Progenitor cell of endocrine pancreas (in vitro differentiated cells): ENCODE data around the gene LIPG. TPM values are rescaled to one million over a fixed set of nuclear protein-coding genes. Genes with fewer than 3 reads are reported as not detected.

Source experiments
- DNase-seq: peaks from one replicate; pipeline ENCODE4 v3.0.0; 2021; ENCODE audit warnings: low spot score; ENCODE audit not compliant: unreplicated experiment
- H3K27ac Mint-ChIP-seq: 2 replicates; pipeline ENCODE4 v1.8.0; 2021; ENCODE audit warnings: mild to moderate bottlenecking, moderate library complexity, mixed read lengths
- H3K27me3 Mint-ChIP-seq: 2 replicates; pipeline ENCODE4 v1.8.0; 2021; ENCODE audit warnings: mixed read lengths
- H3K36me3 Mint-ChIP-seq: 2 replicates; pipeline ENCODE4 v1.8.0; 2022; ENCODE audit warnings: mixed read lengths; ENCODE audit not compliant: insufficient read depth
- H3K4me1 Mint-ChIP-seq: 2 replicates; pipeline ENCODE4 v1.8.0; 2021; ENCODE audit warnings: low read depth, mixed read lengths
- H3K4me3 Mint-ChIP-seq: 2 replicates; pipeline ENCODE4 v1.8.0; 2021; ENCODE audit warnings: low read depth, mild to moderate bottlenecking, moderate library complexity, mixed read lengths
- H3K9me3 Mint-ChIP-seq: 2 replicates; pipeline ENCODE4 v1.8.0; 2021; ENCODE audit warnings: low read depth, mixed read lengths
- CTCF ChIP-seq: fragments of 200-600 bp; sonication (generic); IDR thresholded peaks from one replicate; pipeline ENCODE4 v1.5.0; 2021; ENCODE audit warnings: antibody characterized with exemption, mild to moderate bottlenecking; ENCODE audit not compliant: unreplicated experiment
- total RNA-seq: library from RNA; stranded (reverse); gene quantifications from 2 replicates; pipeline ENCODE4 v1.2.1, GENCODE V29; 2021

LIPG gene
- total RNA-seq, 1 donor from 2014 or later, result 34.4 TPM

DNA sequence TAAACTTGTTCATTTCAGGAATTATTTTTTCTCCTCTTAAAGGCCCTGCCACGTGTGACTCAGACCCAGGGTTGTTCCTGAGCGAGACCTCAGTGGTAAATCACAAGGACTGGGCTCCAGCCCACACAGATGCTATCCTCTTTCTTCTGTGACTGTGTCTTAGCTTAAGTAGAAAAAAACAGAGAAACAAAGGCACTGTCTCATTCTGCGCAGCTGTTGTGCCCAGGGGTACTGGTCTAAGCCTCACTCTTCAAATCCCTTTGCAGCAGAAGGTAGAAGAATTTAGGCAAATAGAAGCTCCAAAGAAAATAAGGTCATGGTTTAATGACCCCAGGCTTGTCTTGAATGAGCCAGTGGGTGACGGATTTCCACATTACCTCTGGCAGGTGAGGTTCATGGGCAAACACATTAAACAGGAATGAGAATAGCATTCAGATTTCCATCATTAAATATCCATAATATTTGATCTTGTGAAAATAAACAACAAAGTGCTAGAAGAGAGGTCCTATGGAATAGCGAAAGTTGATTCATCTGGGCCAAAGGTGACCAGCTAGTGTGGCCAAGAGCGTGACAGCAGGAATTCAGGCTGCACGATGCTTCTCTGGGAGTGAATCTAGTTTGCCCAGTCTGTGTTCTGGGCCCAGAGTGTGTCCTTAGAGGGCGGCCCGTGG lies 63.3 kb downstream of the LIPG start:
- Mint-ChIP-seq H3K27ac (no peak overlapping the region), H3K36me3 (no peaks in the 10 kb centered on the region), H3K9me3 (no peaks in the 10 kb centered on the region), H3K27me3 (peaks cover 17% of the 10 kb centered on the region), H3K4me3 (no peak overlapping the region), H3K4me1 (peaks cover 26% of the 10 kb centered on the region)
- TF ChIP-seq CTCF, result no peak
- no peak for DNase-seq

GRCh38 chr18:49626842-49627467 lies 65.1 kb downstream of the LIPG start:
- peaks cover 26% of the 10 kb centered on the region for H3K4me1 Mint-ChIP-seq
- H3K4me3 Mint-ChIP-seq, result no peak overlapping the region
- H3K27me3 Mint-ChIP-seq, result peaks cover 16% of the 10 kb centered on the region
- H3K36me3 Mint-ChIP-seq, result no peaks in the 10 kb centered on the region
- no peak for DNase-seq
- no peaks in the 10 kb centered on the region for H3K9me3 Mint-ChIP-seq
- H3K27ac Mint-ChIP-seq, result peak overlapping the region; percentile 7
- no peak for TF ChIP-seq CTCF

GRCh38 chr18:49628119-49628518 lies 66.3 kb downstream of the LIPG start:
- H3K27me3 Mint-ChIP-seq, result peaks cover 17% of the 10 kb centered on the region

GRCh38 chr18:49628881-49629795 lies 67.3 kb downstream of the LIPG start:
- no peak overlapping the region for H3K27ac Mint-ChIP-seq
- DNase-seq, result no peak
- peak; percentile 60 for TF ChIP-seq CTCF
- no peaks in the 10 kb centered on the region for H3K9me3 Mint-ChIP-seq
- peaks cover 19% of the 10 kb centered on the region for H3K27me3 Mint-ChIP-seq
- peaks cover 26% of the 10 kb centered on the region for H3K4me1 Mint-ChIP-seq
- H3K4me3 Mint-ChIP-seq, result no peak overlapping the region
- no peaks in the 10 kb centered on the region for H3K36me3 Mint-ChIP-seq

More at GRCh38 chr18:49628119-49628518, 66.3 kb downstream of the LIPG start:
- H3K9me3 Mint-ChIP-seq, result no peaks in the 10 kb centered on the region
- no peak overlapping the region for H3K27ac Mint-ChIP-seq
- no peak for DNase-seq
- no peak for TF ChIP-seq CTCF
- no peak overlapping the region for H3K4me3 Mint-ChIP-seq
- H3K4me1 Mint-ChIP-seq, result peaks cover 26% of the 10 kb centered on the region
- no peaks in the 10 kb centered on the region for H3K36me3 Mint-ChIP-seq

- Mint-ChIP-seq H3K27me3 (peaks cover 19% of the 10 kb centered on the region), H3K27ac (no peak overlapping the region), H3K4me3 (no peak overlapping the region), H3K4me1 (peaks cover 19% of the 10 kb centered on the region), H3K36me3 (no peaks in the 10 kb centered on the region), H3K9me3 (no peaks in the 10 kb centered on the region)
- DNase-seq, result no peak
- no peak for TF ChIP-seq CTCF
Measured at GRCh38 chr18:49630246-49630699, 68.4 kb downstream of the LIPG start.
